GM12878 (cell line): ENCODE data around the gene ORAI3. TPM values are rescaled to one million over a fixed set of nuclear protein-coding genes. Genes with fewer than 3 reads are reported as not detected.

Experiments used
- CHD4 ChIP-seq: fragments of 200-600 bp; sonication (generic); IDR thresholded peaks from 2 replicates; pipeline ENCODE4 v1.6.1; 2016; ENCODE audit warnings: mild to moderate bottlenecking
- EZH2 ChIP-seq: IDR thresholded peaks from 2 replicates; pipeline ENCODE4 v1.6.1; 2012; ENCODE audit warnings: low read depth, mild to moderate bottlenecking, control low read depth, inconsistent platforms, low read length, borderline replicate concordance; ENCODE audit not compliant: control insufficient read depth
- FOS ChIP-seq: IDR thresholded peaks from 3 replicates; pipeline ENCODE4 v1.6.1; 2011; ENCODE audit warnings: borderline replicate concordance; ENCODE audit not compliant: insufficient read length; ENCODE audit errors: extremely low read depth
- IKZF1 ChIP-seq: fragments of 450-650 bp; conservative IDR thresholded peaks from 2 replicates; pipeline ENCODE4 v1.6.1; 2017; ENCODE audit warnings: antibody characterized with exemption, mild to moderate bottlenecking
- KAT2A ChIP-seq: conservative IDR thresholded peaks from 2 replicates; pipeline ENCODE4 v1.6.1; 2011; ENCODE audit warnings: low read depth, low read length; ENCODE audit not compliant: control insufficient read depth
- KLF5 ChIP-seq: fragments of 450-650 bp; IDR thresholded peaks from 2 replicates; pipeline ENCODE4 v1.6.1; 2014; ENCODE audit warnings: mild to moderate bottlenecking; ENCODE audit not compliant: partially characterized antibody
- MTA3 ChIP-seq: IDR thresholded peaks from 2 replicates; pipeline ENCODE4 v1.6.1; 2012; ENCODE audit warnings: low read length, inconsistent platforms, borderline replicate concordance
- RBBP5 ChIP-seq: fragments of 200-600 bp; sonication (generic); conservative IDR thresholded peaks from 2 replicates; pipeline ENCODE4 v1.6.1; 2016
- SMC3 ChIP-seq: IDR thresholded peaks from 2 replicates; pipeline ENCODE4 v1.6.1; 2011; ENCODE audit warnings: low read length, improper control_type of control experiment, borderline replicate concordance
- TCF7 ChIP-seq: IDR thresholded peaks from 2 replicates; pipeline ENCODE4 v1.6.1; 2014; ENCODE audit warnings: antibody characterized with exemption, borderline replicate concordance
- YY1 ChIP-seq: IDR thresholded peaks from 2 replicates; pipeline ENCODE4 v1.6.1; 2011; ENCODE audit warnings: low read depth, mild to moderate bottlenecking, low read length
- ZNF384 ChIP-seq: IDR thresholded peaks from 2 replicates; pipeline ENCODE4 v1.6.1; 2012; ENCODE audit warnings: low read depth, mild to moderate bottlenecking, low read length, improper control_type of control experiment, borderline replicate concordance
- polyA plus RNA-seq, 11 experiments: library from polyadenylated mRNA; depleted of rRNA in 4 of 11; unstranded in 6 of 11; stranded (reverse) in 5 of 11; fragments of >200 nt; fragmentation: Nextera tagmentation in 4 of 11; fragmentation: Illumina TruSeq in 1 of 11; extraction: Ambion mirVana in 4 of 11; extraction: Trizol in 1 of 11; gene quantifications; 1 replicate in 1 of 11; 2 replicates in 10 of 11; pipeline versions ENCODE4 v1.2.1 to v1.2.3, GENCODE V29; 2011 to 2016; ENCODE audit warnings: inconsistent platforms in 2 of 11, missing spikeins in 2 of 11, low read depth in 1 of 11
- total RNA-seq, 4 experiments: library from RNA; depleted of rRNA in 3 of 4; stranded (reverse); fragments of >200 nt in 3 of 4; fragmentation: Illumina TruSeq in 1 of 4; extraction: Trizol in 1 of 4; gene quantifications; 2 replicates each; pipeline versions ENCODE4 v1.2.1 to v1.2.3, GENCODE V29; 2013 to 2021
- TF ChIP-seq, protein P1 (sequence below): fragments of 450-650 bp; conservative IDR thresholded peaks from 2 replicates; pipeline ENCODE4 v1.6.1; 2017; ENCODE audit warnings: mild to moderate bottlenecking, moderate library complexity
- TF ChIP-seq, protein P2 (sequence below): IDR thresholded peaks from 2 replicates; pipeline ENCODE4 v1.6.1; 2012; ENCODE audit warnings: low read depth, low read length, improper control_type of control experiment
- TF ChIP-seq, protein P3 (sequence below): fragments of 450-650 bp; IDR thresholded peaks from 2 replicates; pipeline ENCODE4 v1.6.1; 2017; ENCODE audit warnings: antibody characterized with exemption, mild to moderate bottlenecking, moderate library complexity
- TF ChIP-seq, protein P4 (sequence below): IDR thresholded peaks from 2 replicates; pipeline ENCODE4 v1.6.1; 2011; ENCODE audit warnings: low read depth, mild to moderate bottlenecking, low read length, moderate library complexity, borderline replicate concordance; ENCODE audit errors: extremely low read depth
- TF ChIP-seq, protein P5 (sequence below): fragments of 450-650 bp; IDR thresholded peaks from 2 replicates; pipeline ENCODE4 v1.6.1; 2017; ENCODE audit warnings: low read depth, mild to moderate bottlenecking, moderate library complexity
- TF ChIP-seq, protein P6 (sequence below): fragments of 150-350 bp; IDR thresholded peaks from 2 replicates; pipeline ENCODE4 v1.6.1; 2016; ENCODE audit warnings: low read depth, low read length

Gene ORAI3
- total and polyA plus RNA-seq, 10 of the 15 experiments (the other 5 are each of a cell fraction or from before 2014, with no cell fraction given) = 3.4 to 21.9 (median 16.2) TPM

DNA sequence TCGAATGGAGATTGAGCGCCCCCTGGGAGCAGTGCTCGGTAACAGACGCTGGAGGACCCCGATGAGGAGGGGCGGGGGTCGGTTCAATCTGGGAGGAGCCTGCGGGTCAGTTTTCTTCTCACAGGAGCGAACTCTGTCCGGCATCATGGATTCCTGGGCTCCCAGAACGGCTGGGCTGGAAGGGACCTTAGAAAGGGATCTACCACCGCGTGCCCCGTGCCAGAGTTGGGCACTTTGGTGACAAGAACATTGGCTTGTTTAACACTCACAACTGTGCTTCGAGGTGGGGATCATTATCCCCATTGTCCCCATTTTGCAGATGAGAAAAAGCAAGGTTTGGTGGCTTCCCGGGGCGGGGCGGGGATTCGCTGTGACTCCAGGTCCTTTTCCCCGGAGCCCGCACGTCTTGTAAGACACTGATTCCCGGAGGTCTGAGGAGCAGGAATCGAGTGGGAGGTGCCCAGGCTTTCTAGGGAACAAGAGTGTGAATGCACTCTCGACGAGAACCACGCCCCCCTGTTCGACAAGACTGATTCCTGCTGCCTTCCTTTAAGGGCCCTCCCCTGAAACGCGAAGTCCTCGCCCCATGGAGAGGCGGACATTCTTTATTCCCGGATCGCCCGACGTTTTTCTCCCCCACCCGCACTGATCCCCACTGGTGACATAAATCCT, 27.0 kb upstream of the ORAI3 start (continued):
- TF ChIP-seq CHD4 (0 out of 2 replicates have a peak, but pooled peaks have one; percentile 49), IKZF1 (no peak), FOS (no peak), YY1 (peak; percentile 77), SMC3 (peak; percentile 90), EZH2 (no peak), KAT2A (no peak), TCF7 (no peak), KLF5 (no peak), RBBP5 (no peak), MTA3 (no peak), ZNF384 (0 out of 2 replicates have a peak, but pooled peaks have one; percentile 29)
- TF ChIP-seq, protein P1, sequence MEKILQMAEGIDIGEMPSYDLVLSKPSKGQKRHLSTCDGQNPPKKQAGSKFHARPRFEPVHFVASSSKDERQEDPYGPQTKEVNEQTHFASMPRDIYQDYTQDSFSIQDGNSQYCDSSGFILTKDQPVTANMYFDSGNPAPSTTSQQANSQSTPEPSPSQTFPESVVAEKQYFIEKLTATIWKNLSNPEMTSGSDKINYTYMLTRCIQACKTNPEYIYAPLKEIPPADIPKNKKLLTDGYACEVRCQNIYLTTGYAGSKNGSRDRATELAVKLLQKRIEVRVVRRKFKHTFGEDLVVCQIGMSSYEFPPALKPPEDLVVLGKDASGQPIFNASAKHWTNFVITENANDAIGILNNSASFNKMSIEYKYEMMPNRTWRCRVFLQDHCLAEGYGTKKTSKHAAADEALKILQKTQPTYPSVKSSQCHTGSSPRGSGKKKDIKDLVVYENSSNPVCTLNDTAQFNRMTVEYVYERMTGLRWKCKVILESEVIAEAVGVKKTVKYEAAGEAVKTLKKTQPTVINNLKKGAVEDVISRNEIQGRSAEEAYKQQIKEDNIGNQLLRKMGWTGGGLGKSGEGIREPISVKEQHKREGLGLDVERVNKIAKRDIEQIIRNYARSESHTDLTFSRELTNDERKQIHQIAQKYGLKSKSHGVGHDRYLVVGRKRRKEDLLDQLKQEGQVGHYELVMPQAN = peak; percentile 80; the same call in 1 of the 2 replicates
- TF ChIP-seq, protein P2, sequence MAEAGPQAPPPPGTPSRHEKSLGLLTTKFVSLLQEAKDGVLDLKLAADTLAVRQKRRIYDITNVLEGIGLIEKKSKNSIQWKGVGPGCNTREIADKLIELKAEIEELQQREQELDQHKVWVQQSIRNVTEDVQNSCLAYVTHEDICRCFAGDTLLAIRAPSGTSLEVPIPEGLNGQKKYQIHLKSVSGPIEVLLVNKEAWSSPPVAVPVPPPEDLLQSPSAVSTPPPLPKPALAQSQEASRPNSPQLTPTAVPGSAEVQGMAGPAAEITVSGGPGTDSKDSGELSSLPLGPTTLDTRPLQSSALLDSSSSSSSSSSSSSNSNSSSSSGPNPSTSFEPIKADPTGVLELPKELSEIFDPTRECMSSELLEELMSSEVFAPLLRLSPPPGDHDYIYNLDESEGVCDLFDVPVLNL = no peak
- TF ChIP-seq, protein P3, sequence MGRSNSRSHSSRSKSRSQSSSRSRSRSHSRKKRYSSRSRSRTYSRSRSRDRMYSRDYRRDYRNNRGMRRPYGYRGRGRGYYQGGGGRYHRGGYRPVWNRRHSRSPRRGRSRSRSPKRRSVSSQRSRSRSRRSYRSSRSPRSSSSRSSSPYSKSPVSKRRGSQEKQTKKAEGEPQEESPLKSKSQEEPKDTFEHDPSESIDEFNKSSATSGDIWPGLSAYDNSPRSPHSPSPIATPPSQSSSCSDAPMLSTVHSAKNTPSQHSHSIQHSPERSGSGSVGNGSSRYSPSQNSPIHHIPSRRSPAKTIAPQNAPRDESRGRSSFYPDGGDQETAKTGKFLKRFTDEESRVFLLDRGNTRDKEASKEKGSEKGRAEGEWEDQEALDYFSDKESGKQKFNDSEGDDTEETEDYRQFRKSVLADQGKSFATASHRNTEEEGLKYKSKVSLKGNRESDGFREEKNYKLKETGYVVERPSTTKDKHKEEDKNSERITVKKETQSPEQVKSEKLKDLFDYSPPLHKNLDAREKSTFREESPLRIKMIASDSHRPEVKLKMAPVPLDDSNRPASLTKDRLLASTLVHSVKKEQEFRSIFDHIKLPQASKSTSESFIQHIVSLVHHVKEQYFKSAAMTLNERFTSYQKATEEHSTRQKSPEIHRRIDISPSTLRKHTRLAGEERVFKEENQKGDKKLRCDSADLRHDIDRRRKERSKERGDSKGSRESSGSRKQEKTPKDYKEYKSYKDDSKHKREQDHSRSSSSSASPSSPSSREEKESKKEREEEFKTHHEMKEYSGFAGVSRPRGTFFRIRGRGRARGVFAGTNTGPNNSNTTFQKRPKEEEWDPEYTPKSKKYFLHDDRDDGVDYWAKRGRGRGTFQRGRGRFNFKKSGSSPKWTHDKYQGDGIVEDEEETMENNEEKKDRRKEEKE = no peak
- TF ChIP-seq, protein P4, sequence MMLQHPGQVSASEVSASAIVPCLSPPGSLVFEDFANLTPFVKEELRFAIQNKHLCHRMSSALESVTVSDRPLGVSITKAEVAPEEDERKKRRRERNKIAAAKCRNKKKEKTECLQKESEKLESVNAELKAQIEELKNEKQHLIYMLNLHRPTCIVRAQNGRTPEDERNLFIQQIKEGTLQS = no peak
- TF ChIP-seq, protein P5, sequence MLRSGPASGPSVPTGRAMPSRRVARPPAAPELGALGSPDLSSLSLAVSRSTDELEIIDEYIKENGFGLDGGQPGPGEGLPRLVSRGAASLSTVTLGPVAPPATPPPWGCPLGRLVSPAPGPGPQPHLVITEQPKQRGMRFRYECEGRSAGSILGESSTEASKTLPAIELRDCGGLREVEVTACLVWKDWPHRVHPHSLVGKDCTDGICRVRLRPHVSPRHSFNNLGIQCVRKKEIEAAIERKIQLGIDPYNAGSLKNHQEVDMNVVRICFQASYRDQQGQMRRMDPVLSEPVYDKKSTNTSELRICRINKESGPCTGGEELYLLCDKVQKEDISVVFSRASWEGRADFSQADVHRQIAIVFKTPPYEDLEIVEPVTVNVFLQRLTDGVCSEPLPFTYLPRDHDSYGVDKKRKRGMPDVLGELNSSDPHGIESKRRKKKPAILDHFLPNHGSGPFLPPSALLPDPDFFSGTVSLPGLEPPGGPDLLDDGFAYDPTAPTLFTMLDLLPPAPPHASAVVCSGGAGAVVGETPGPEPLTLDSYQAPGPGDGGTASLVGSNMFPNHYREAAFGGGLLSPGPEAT = peak; percentile 23; the same call in 1 of the 2 replicates
- TF ChIP-seq, protein P6, sequence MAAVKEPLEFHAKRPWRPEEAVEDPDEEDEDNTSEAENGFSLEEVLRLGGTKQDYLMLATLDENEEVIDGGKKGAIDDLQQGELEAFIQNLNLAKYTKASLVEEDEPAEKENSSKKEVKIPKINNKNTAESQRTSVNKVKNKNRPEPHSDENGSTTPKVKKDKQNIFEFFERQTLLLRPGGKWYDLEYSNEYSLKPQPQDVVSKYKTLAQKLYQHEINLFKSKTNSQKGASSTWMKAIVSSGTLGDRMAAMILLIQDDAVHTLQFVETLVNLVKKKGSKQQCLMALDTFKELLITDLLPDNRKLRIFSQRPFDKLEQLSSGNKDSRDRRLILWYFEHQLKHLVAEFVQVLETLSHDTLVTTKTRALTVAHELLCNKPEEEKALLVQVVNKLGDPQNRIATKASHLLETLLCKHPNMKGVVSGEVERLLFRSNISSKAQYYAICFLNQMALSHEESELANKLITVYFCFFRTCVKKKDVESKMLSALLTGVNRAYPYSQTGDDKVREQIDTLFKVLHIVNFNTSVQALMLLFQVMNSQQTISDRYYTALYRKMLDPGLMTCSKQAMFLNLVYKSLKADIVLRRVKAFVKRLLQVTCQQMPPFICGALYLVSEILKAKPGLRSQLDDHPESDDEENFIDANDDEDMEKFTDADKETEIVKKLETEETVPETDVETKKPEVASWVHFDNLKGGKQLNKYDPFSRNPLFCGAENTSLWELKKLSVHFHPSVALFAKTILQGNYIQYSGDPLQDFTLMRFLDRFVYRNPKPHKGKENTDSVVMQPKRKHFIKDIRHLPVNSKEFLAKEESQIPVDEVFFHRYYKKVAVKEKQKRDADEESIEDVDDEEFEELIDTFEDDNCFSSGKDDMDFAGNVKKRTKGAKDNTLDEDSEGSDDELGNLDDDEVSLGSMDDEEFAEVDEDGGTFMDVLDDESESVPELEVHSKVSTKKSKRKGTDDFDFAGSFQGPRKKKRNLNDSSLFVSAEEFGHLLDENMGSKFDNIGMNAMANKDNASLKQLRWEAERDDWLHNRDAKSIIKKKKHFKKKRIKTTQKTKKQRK = no peak
